CD4-positive, alpha-beta T cell treated with Interleukin-17A for 1 hour (primary cell): ENCODE data around the gene JAKMIP1.
A peak's percentile ranks its signal among the peaks of the same experiment; 100 is the strongest.
"Not testable (repeated sequence)": the region's sequence is repeated elsewhere in the genome, so short reads cannot be mapped to it uniquely, and the experiment has no call there.

Source experiments
- DNase-seq: peaks from one replicate; pipeline ENCODE4 v3.0.0-alpha.2; 2020

The JAKMIP1 gene

DNA sequence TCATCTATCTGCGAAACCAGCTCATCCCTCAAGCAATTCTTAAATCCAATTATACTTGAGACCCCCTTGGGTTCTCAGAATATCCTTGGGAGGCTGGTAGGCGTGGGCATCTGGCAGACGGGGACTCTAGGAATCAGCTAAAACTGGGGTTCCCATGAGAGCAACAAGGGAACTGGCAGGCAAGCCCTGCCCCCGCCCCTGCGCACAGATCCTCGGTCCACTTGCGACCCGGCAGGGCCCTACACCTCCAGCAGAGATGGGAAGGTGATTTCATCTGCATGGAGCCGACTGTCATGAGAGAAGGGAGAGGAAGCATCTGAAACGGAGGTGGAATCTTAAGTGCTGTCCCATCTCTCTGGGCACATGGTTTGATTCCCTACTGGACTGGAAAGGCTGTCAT is 172.2 kb downstream of the JAKMIP1 start:
- DNase-seq, result no peak

DNA sequence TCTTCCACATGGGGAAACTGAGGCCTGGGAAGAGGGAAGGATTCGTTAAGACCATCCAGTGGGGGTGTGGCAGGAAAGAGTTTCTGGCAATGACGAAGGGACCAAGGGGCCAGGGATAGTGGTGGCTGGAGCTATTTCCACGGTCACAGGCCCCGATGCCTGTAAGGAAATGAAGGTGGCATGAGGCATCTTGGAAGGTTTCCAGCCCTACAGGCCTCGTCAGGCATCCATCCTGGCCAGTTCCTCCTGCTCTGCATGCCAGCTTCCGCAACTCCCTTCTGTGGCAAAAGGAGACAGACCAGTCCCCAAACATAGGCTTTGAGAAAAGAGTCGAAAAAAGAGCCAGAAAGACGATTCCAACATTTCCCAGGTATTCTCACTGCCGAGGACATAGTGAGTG is 173.0 kb downstream of the JAKMIP1 start:
- DNase-seq, result no peak

DNA sequence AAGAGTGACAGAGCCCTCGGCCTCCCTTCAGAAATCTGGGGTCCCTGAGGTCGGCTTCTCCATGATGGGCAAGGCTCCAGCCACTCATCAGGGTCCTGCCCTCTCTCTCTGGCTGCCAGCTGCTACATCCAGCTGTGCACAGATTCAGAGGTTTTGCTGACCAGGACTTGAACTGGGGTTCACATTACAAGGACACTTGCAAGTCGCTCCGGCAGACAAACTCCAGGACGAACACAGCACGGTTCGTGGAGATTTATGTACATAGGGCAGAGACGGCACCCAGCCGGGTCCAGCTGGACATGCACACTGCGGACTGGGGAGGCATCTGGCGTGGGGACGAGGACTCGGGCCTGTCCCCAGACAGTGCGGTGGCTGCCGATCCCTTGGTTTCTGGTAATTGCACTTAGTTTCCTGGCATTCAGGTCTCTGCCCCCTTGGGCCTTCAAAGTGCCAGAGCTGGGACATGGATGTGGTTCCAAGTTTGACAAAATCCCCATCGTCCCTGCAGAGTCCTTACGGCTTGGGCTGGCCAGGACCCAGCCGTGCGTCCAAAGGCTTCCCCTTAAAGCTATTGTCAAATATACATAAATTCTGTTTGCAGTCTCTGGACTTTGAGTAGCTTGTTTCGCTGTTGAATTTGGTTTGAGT is 175.9 kb downstream of the JAKMIP1 start:
- DNase-seq, result no peak

DNA sequence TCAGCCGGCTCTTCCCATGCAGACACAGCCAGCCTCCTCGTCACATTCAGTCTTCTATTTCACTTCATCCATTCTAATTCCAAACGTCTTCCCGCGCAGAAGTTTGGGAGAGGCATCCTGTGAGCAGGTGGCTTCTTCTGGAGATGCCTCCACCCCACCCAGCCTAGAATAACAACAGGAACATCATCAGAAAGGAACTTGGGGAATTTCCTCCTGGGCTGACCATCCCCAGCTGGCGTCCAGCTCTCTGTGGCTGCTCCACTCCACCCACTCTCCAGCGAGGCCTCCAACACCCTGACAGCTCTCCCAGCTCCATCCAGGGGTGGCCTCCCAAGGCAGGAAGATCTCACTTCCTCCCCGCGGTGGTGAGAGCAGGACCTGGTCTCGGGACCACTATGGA is 176.6 kb downstream of the JAKMIP1 start:
- no peak for DNase-seq

DNA sequence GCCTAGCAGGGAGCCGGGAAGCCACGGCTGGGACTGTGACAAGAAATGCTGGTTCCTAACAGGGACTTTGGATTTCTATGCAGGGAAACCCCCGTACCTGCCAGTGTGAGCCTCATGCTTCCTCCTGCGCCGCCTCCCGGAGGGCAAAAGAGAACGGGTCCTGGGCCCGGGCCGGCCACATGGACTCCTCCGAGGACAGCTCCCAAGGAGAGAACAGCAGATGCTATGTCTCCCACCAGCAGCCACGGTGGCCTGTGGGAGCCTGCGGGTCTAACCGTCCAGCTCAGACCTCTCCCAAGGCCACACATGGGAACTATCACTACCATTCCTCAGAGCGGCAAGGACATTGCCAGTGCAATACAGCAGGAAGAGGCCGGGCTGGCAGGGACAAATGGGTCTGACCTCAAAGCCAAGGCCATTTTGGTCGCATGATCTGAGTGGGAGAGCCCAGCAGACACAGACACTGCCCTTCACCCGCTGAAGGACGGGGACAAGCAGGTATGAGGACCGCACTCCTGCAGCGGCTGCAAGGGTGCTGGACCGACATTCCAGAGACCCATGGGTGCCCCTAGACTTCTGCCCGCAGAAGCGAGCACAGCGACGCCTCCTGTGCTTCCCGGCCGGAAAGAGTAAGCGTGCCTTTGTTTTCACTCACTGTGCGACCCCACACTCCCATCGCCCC is 177.6 kb downstream of the JAKMIP1 start:
- no peak for DNase-seq

DNA sequence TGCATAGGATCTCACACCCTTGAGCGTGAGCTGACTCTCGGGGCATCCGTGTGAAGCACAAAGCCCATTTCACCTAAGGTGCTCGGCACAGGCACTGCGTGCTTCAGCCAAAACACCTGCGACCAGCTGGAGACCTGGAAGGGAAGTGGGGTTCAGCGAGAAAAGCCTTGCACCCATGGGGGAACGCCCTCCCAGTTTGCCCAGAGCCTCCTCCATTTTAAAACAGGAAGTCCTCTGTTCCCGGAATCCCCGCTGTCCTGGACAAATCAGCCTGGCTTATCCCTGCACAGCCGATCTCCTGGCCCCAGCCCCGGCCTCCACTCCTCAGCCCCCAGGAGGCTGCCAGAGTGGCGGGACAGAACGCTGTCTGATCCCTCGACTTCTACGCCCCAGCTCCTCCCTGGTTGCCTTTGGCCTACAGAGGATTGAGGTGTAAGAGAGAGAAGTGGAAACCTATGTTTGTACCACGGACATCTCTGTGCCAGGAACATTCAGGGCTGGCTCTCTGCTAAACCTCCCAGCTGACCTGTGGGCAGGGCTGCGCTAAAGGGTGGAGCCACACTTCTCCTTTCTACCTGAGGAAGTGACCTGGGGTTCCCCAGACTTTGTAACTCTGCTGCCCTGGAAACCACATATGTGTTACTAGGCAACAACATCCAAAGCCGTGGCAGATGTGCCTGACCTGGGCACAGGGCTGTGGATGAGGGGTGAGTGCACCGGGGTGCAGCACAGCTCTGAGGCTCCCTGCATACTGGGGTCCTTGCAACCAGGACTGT is 178.3 kb downstream of the JAKMIP1 start:
- no peak for DNase-seq

DNA sequence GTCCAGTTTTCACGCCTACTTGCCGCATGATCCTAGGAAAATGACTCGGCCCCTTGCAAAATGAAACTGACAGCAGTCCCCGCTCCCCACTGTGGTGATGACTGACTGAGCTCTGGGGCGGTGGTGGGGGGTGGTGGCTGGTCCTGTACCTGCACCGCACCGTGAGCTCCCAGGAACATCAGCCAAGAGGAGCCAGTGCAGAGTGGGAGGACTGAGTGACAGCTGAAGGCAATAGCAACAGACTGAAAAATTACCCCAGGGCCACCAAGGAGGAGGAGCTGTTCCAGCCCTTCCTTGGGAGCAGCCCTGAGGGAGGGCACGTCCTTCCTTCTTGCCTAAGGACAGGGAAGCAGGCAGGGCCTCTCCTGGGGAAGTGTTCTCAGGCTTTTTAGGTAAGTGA is 179.7 kb downstream of the JAKMIP1 start:
- no peak for DNase-seq

DNA sequence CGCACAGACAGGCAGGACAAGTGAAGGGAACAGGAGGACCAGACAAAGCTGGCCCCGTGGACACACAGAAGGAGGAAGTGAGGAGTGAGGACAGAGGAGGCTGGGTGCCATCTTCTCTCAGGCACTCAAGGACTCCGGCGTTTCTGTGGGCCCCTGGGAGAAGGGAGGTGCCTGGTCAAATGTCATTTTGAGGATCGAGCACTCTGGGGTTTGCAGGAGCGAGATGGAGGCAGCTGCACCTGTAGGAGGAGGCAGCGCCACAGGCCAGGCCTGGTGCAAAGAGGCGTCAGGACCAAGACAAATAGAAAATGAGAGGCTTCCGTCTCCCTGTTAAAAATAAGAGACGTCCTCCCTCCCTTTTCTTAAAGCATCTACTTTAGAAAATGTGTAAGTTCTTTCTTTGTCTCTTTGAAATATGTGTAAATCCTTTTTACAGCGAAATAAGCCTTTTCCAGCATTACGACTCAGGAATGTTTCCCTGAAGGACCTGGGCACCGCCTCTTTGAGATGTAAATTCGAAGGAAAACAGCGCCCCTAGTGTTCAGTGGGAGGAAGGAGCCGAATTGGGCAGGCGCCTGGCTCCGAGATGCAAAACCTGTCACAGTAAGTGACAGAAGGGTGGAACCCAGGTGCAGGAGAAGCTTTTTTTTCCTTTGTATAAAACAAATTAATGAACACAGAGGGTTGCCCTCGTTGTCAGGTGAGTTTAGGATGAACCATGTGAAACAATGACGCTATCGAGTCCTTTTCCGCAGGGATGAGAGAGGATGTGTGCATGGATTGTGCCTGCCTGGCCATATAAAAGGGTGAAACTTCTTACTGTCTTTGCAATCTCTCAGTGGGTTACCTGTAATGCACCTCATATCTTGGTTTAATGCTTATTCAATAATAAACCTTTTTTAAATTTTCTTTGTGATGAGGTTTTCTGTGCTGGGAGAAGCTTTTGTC is 180.8 kb downstream of the JAKMIP1 start:
- DNase-seq, result peak; percentile 35

DNA sequence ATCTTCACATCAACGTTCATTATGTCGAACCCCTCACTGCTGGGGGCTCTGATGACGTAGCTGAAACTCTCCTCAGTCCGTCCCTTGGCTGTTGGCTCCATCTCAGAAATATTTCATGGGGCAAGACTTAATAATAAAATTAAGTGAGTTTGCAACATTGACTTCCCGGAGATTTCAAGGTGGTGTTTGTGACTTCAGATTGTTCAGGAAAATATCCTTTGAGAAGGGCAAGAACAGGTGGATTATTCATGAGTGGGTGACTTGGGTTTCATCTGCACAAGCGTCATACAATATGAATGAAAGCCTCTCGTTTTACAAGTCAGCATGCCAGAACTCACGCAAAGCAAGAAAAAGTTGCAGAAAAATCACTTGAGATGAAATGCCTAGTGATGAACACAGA is 182.0 kb downstream of the JAKMIP1 start, which contains the start of gene C4orf50:
Gene C4orf50 (minus strand): TSS at position 101 of the 400 bp plus-strand sequence.
- no peak for DNase-seq

DNA sequence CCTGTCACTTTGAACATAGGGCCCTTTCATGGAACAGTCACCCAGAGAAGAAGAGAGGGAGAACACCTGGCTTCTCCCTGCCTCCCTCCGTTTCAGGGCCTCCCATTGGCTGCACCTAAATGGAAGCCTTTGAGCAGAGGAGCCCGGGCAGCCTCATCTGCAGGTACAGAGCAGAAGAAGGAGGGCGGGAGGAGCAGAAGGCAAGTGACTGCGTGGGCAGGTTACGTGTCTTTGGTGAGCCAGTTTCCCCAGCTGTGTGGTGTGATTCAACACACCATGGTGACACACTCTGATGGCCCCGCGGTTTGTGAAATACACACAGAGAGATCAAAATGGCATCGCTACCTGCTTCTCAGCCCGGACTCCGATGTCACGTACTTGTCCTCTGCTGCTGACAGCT is 182.5 kb downstream of the JAKMIP1 start:
- no peak for DNase-seq

DNA sequence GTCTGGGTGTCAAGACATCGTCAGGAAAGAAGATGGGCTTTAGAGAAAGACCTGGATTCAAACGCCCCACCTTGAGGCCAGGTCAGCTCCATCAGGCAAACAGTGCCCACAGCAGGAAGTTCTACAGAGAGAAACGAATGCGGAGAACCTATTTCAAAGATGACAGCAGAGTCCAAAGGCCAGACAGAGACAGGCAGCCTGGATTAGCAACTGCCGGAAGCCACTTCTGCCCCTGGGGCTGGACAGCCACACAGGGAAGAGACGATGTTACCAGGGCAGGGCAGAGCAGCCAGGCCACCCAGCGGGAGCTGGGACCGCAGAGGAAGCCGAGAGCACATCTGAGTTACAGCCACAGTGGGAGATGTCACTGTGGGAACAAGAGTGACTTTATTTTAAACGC is 183.3 kb downstream of the JAKMIP1 start:
- no peak for DNase-seq

DNA sequence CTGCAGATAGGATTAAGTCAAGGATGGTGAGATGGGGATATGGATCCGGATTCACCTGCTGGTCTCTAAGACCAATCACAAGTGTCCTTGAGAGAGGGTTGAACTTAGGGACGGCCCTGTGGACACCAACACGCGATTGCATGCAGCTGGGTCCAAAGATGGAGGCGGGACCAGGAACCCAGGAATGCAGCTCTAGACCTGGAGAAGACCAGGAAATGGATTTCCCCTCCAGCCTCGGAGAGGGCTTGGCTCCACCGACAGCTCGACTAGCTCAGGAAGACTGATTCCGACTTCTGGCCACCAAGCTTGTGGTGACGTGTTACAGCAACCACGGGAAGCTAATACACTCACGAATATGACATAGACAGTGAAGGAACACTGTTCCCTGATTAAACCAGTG is 186.8 kb downstream of the JAKMIP1 start:
- no peak for DNase-seq

DNA sequence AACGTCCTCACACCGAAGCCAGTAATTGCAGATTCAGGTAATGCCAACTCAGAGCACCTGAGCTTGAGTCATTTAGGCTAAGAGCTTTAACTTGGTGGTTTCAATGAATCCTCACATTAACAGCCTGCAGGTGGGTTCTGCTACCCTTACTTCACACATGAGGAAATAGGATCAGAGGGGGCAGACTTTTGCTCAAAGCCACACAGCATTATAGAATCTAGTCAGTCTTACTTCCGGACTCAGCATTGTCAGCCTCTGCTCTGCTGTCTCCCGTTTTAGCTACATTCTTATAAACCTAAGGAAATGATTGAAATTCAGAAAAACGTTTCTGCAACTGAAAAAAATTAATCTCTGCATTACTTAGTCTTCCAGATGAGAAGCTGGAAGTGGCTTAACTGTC is 188.1 kb downstream of the JAKMIP1 start:
- DNase-seq, result no peak

DNA sequence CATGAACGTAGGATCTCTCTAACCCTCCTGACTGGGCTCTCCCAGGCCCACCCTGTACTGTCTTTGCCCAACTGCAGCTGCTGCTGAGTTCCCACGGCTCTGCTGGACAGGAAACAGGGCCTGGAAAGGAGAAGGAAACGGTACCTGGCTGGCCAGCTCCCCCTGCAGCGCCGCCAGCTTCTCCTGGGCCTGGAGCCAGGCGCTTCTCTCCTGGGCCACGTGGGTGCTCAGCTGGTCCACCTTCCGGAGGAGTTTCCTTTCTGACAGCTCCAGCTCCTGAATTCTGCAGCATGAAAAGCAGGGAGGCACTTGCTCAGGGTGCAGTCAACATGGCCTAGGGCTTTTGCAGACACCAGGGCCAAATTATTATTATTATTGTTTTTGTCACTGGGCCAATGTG is 188.7 kb downstream of the JAKMIP1 start:
- DNase-seq, result no peak

DNA sequence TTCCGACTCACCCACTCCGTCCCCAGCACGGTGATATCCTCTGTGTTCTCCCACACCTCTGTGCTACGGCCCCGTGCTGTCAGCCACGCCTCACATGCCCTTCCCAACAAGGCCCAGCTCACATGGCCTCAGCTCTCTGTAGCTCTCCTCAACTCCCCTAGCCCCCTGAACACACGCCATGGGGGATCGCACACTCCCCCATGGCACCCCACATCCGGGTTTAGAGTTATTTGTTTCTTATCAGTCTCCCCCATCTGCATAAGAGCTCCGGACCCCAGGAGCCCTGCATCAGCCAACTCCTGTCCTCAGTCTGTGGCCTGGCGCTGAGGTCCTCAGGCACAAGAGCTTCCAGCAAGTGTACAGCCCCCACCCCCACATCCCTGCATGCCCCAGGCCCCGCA is 189.1 kb downstream of the JAKMIP1 start:
- DNase-seq, result no peak

DNA sequence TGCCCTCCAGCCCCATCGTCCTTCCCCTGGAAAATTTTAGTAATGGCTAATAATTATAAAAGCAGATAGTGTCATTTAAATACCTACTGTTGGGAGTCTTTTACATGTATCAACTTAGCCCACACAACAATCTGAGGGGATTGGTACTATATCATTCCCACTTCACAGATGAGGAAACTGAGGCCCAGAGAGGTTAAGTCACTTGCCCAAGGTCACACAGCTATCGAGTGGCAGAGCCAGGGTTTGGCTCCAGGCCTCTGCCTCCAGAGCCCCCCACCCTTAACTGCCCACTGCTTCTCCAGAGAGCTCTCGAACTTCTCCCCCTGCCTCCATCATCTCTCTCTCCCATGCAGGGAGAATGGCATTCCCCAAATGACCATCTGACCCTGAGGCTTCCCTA is 189.6 kb downstream of the JAKMIP1 start:
- no peak for DNase-seq

DNA sequence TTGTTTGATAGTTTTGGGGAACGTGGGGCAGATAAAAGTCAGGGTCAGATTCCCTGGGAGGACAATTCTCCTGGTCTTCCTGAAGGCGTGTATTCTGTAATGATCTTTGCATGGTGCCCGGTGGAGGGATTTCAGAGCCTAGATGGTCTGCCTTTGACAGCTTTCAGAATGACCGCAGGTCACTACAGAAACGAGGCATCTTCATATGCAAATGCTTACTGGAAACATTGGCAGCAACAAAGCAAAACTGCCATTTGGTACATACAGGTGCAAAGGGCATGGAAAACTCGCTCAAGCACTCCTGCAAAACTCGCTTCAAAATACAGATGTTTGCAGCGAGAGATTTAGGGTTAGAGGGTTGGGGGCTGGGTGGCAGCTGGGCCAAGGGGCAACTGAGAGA is 190.9 kb downstream of the JAKMIP1 start:
- no peak for DNase-seq

DNA sequence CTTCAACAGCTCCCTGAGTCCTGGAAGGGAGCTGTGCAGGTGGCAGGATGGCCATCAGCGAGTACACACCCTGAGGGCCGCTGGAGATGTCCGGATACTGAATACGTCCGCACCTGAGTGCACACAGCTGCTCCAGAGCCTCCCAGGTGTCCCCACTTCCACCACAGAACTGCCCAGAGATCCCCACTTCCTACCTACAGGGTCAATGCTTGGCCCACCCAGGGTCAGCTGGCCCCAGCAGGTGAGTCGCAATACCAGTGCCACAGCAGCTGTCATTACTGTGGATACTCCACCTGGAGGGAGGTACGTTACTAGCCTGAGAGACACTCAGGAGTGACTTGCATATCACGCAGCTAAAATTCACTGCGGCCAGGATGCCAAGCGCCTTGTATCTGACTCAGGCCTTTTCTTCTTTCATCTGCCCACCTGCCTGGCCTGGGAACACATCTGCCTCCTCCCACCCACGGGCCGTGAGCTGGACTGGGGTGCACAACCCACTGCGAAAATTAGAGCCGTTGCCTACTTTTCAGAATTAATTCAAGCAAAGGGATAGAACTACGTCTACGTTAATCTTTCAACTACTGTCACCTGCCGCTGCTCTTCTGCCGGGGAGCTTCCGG is 191.5 kb downstream of the JAKMIP1 start:
- no peak for DNase-seq

DNA sequence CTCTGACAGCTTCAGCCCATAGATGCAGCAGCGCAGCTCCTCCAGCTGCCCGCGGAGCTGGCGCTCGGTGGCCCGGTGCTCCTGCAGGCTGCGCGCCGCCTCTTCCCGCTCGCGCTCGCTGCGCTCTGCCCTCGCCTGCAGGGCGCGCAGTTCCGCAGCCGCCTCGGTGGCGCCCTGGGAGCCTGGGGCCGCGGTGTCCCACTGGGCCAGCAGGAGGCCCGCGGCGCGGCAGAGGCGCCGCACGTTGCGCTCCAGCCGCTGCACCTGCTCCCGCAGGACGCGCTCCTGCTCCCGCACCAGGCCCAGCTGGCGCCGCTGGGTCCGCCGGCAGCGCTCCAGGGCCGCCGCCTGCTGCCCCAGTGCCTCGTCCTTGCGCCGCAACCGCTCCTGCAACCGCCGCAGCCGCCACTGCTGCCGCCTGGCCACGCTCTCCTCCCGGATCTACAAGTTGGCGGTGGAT is 192.2 kb downstream of the JAKMIP1 start:
- DNase-seq, result no peak

DNA sequence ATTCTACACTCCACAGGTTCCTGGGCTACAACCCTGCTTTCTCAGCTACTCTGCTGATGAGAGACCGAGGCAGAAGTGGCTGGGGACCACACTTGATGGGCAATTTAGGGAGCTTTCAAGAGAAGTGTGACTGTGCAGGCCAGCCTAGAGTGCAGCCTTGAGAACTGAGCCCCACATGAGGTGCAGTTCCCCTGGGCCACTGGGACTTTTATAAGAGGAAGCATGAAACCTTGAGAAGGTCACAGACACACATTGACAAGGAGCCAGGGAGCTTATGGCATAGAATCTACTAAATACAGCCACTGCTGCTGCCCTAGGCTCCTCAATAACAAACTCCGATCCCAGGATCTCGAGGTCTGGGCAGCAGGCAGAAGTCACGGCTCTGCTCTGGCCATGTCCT is 195.2 kb downstream of the JAKMIP1 start:
- DNase-seq, result no peak

DNA sequence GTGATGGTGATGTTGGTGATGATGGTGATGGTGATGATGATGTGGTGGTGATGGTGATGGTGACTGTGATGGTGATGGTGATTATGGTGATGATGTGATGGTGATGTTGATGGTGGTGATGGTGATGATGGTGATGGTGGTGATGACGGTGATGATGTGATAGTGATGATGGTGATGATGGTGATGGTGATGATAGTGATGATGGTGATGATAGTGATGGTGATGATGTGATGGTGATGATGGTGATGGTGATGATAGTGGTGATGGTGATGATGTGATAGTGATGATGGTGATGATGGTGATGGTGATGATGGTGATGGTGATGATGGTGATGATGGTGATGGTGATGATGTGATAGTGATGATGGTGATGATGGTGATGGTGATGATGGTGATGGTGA is 196.9 kb downstream of the JAKMIP1 start:
- DNase-seq, result not testable (repeated sequence)

DNA sequence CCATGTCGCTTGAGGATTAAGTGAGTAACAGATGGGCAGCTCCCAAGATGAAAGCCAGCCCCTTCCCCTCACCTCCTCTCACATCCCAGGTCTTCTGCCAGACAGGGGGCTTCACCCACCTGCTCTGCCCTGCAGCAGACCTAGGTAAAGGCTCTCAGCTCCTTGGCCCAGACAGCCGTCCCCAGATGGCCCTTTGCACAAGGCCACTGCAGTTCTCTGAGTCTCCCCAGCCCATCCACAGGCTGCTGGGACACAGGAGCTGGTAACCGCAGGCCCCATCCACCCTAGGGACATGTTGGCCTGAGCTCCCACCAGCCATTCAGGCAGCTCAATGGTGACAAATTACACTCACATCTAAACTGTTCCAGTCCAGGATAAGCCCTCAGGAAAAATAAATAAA is 197.4 kb downstream of the JAKMIP1 start:
- DNase-seq, result no peak

DNA sequence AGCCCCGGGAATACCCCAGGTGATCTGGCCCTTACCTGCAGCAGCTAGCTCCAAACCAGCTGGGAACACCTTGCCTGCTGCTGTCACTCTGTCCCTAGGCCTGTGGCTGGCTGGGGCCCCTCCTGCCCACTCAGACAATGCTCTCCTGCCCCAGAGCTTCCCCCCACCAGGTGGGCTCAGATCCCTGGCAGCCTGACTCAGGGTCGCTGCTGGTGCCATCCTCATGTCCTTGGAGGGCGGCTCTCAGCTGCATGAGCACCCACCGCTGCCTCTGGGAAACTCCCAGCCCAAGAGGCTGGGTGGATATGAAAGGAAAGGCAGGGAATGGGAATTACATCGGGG is 197.9 kb downstream of the JAKMIP1 start:
- no peak for DNase-seq
